A549 (cell line): ENCODE data around the gene MARCOL. TPM values are rescaled to one million over a fixed set of nuclear protein-coding genes. Genes with fewer than 3 reads are reported as not detected.

Source experiments
- ATAC-seq, 2 experiments: fragments of 200-7000 bp in 1 of 2; fragments of >200 bp in 1 of 2; cut with Nextera tagmentation in 1 of 2; cut with Tn5 transposase in 1 of 2; 3 replicates each; pipeline versions ENCODE4 v1.8.0 to v1.9.1; 2018 to 2020; ENCODE audit warnings: mild to moderate bottlenecking in 1 of 2, moderate library complexity in 1 of 2
- CTCF ChIA-PET: fragments of 300-600 bp; sonication (Branson Sonifier 250); formaldehyde crosslinking; extraction: SDS; loops from one replicate; lab custom pipeline; 2021; ENCODE audit warnings: antibody characterized with exemption, inconsistent platforms; lab: Yijun Ruan, JAX
- POLR2A ChIA-PET: fragments of 350-600 bp; formaldehyde crosslinking; extraction: SDS; loops from one replicate; lab custom pipeline; 2021; ENCODE audit warnings: antibody characterized with exemption, inconsistent platforms; lab: Yijun Ruan, JAX
- DNase-seq, 2 experiments: peaks; one replicate each; pipeline versions ENCODE4 v3.0.0 to v3.0.0-alpha.2; 2011 to 2016; ENCODE audit warnings: low read depth in 1 of 2, low spot score in 1 of 2
- FAIRE-seq: peaks from 2 replicates; lab custom pipeline; 2011; peaks lifted over from hg19 to GRCh38; lab: Jason Lieb, UNC
- H3K27ac ChIP-seq, 2 experiments: fragments of >200 bp; sonication (Bioruptor Twin); formaldehyde crosslinking; 3 replicates each; pipeline ENCODE4 v1.5.1; 2016 to 2017
- H3K4me1 ChIP-seq: fragments of >200 bp; sonication (Bioruptor Twin); formaldehyde crosslinking; 3 replicates; pipeline ENCODE4 v1.6.1; 2016
- H3K4me2 ChIP-seq: fragments of >200 bp; sonication (Bioruptor Twin); formaldehyde crosslinking; 3 replicates; pipeline ENCODE4 v1.6.1; 2016
- H3K4me3 ChIP-seq: fragments of >200 bp; sonication (Bioruptor Twin); formaldehyde crosslinking; 3 replicates; pipeline ENCODE4 v1.5.1; 2016
- H3K9me3 ChIP-seq: fragments of >200 bp; sonication (Bioruptor Twin); formaldehyde crosslinking; 3 replicates; pipeline ENCODE4 v1.6.1; 2016
- BHLHE40 ChIP-seq: IDR thresholded peaks from 2 replicates; pipeline ENCODE4 v1.6.1; 2012; ENCODE audit warnings: low read depth, low read length, inconsistent platforms
- CBX8 ChIP-seq: fragments of 200-600 bp; sonication (generic); IDR thresholded peaks from 2 replicates; pipeline ENCODE4 v1.6.1; 2016
- CEBPB ChIP-seq, 2 experiments: fragments of >200 bp in 1 of 2; sonication (Bioruptor Twin) in 1 of 2; formaldehyde crosslinking in 1 of 2; IDR thresholded peaks; 2 replicates each; pipeline ENCODE4 v1.6.1; 2012 to 2016
- CHD2 ChIP-seq: fragments of 150-350 bp; IDR thresholded peaks from 2 replicates; pipeline ENCODE4 v1.6.1; 2014; ENCODE audit warnings: low read length; ENCODE audit not compliant: partially characterized antibody
- CHD4 ChIP-seq: fragments of 200-600 bp; sonication (generic); IDR thresholded peaks from 2 replicates; pipeline ENCODE4 v1.6.1; 2016; ENCODE audit warnings: antibody characterized with exemption, mild to moderate bottlenecking, borderline replicate concordance
- EHF ChIP-seq: fragments of 250-450 bp; sonication (Bioruptor Pico); IDR thresholded peaks from 2 replicates; pipeline ENCODE4 v1.5.0; 2020; ENCODE audit warnings: mild to moderate bottlenecking
- EP300 ChIP-seq, 2 experiments: fragments of >200 bp; sonication (Bioruptor Twin); formaldehyde crosslinking; IDR thresholded peaks; 2 replicates in 1 of 2; 3 replicates in 1 of 2; pipeline ENCODE4 v1.6.1; 2016 to 2017
- FOSB ChIP-seq: fragments of 250-450 bp; sonication (Bioruptor Pico); IDR thresholded peaks from 2 replicates; pipeline ENCODE4 v1.5.0; 2020; ENCODE audit warnings: mild to moderate bottlenecking, moderate library complexity
- FOXS1 ChIP-seq: fragments of 250-450 bp; sonication (Bioruptor Pico); IDR thresholded peaks from 2 replicates; pipeline ENCODE4 v1.5.0; 2020; ENCODE audit warnings: mild to moderate bottlenecking, moderate library complexity
- GATA3 ChIP-seq: IDR thresholded peaks from 2 replicates; pipeline ENCODE4 v1.6.1; 2012; ENCODE audit warnings: borderline replicate concordance
- HEYL ChIP-seq: fragments of 250-450 bp; sonication (Bioruptor Pico); IDR thresholded peaks from 2 replicates; pipeline ENCODE4 v1.8.0; 2021; ENCODE audit warnings: mild to moderate bottlenecking, moderate library complexity
- HOXA7 ChIP-seq: fragments of 250-450 bp; sonication (Bioruptor Pico); IDR thresholded peaks from 2 replicates; pipeline ENCODE4 v1.5.0; 2020; ENCODE audit warnings: mild to moderate bottlenecking, moderate library complexity
- MAFK ChIP-seq: fragments of 450-650 bp; IDR thresholded peaks from 2 replicates; pipeline ENCODE4 v1.6.1; 2014; ENCODE audit not compliant: partially characterized antibody
- NFE2L2 ChIP-seq: fragments of 150-350 bp; conservative IDR thresholded peaks from 2 replicates; pipeline ENCODE4 v1.6.1; 2014; ENCODE audit warnings: low read length
- NPAS2 ChIP-seq: fragments of 250-450 bp; sonication (Bioruptor Pico); IDR thresholded peaks from 2 replicates; pipeline ENCODE4 v1.8.0; 2022; ENCODE audit warnings: mild to moderate bottlenecking, moderate library complexity, borderline replicate concordance
- NR3C1 ChIP-seq: fragments of >200 bp; sonication (Bioruptor Twin); formaldehyde crosslinking; IDR thresholded peaks from 3 replicates; pipeline ENCODE4 v1.6.1; 2017
- PHF8 ChIP-seq: fragments of 200-600 bp; sonication (generic); IDR thresholded peaks from 2 replicates; pipeline ENCODE4 v1.6.1; 2016; ENCODE audit warnings: low read depth, mild to moderate bottlenecking, antibody characterized with exemption, moderate library complexity, borderline replicate concordance
- POLR2A ChIP-seq: IDR thresholded peaks from 2 replicates; pipeline ENCODE4 v1.6.1; 2012; ENCODE audit warnings: mild to moderate bottlenecking, low read length
- POLR2AphosphoS2 ChIP-seq: conservative IDR thresholded peaks from 2 replicates; pipeline ENCODE4 v1.6.1; 2012; ENCODE audit warnings: low read length, improper control_type of control experiment, inconsistent platforms
- RARB ChIP-seq: fragments of 250-450 bp; sonication (Bioruptor Pico); IDR thresholded peaks from 2 replicates; pipeline ENCODE4 v1.8.0; 2021; ENCODE audit warnings: mild to moderate bottlenecking, moderate library complexity
- RCOR1 ChIP-seq: fragments of 150-350 bp; IDR thresholded peaks from 2 replicates; pipeline ENCODE4 v1.6.1; 2014; ENCODE audit warnings: antibody characterized with exemption, low read length, low read depth
- TFCP2L1 ChIP-seq: fragments of 250-450 bp; sonication (Bioruptor Pico); IDR thresholded peaks from 2 replicates; pipeline ENCODE4 v1.5.0; 2021; ENCODE audit warnings: mild to moderate bottlenecking
- USF2 ChIP-seq: fragments of 450-650 bp; IDR thresholded peaks from 2 replicates; pipeline ENCODE4 v1.6.1; 2014; ENCODE audit warnings: antibody characterized with exemption
- ZFP36 ChIP-seq: fragments of 450-650 bp; IDR thresholded peaks from 2 replicates; pipeline ENCODE4 v1.6.1; 2014; ENCODE audit warnings: borderline replicate concordance; ENCODE audit not compliant: partially characterized antibody
- WGBS: methylation state at CpG from one replicate; pipeline ENCODE4 v1.1.6; 2017; ENCODE audit errors: missing lambda C conversion rate; 5-methylcytosine and 5-hydroxymethylcytosine counted together
- polyA plus RNA-seq, 4 experiments: library from polyadenylated mRNA; depleted of rRNA in 3 of 4; stranded (reverse); fragments of >200 nt; fragmentation: RNase III in 1 of 4; extraction: RNeasy Plus Mini Kit Qiagen cat#74134 plus additional on column Dnase treatment in 1 of 4; gene quantifications; 2 replicates in 3 of 4; 3 replicates in 1 of 4; pipeline ENCODE4 v1.2.3, GENCODE V29; 2011 to 2017
- TF ChIP-seq, protein P1 (sequence below): IDR thresholded peaks from 2 replicates; pipeline ENCODE4 v1.6.1; 2012; ENCODE audit warnings: low read depth, borderline replicate concordance
- TF ChIP-seq, protein P2 (sequence below): IDR thresholded peaks from 2 replicates; pipeline ENCODE4 v1.6.1; 2012

The MARCOL gene
- polyA plus RNA-seq, 2 of the 4 experiments (the other 2 are of a cell fraction): 0.06 to 0.13 TPM

GRCh38 chr5:148201151-148201550, 37.2 kb upstream of the MARCOL start:
- CTCF ChIA-PET: no interaction called here
- ATAC-seq (no peak), FAIRE-seq (no peak)
- no peaks in the 10 kb centered on the region for H3K9me3 ChIP-seq
- no peak overlapping the region for H3K4me3 ChIP-seq
- H3K4me1 ChIP-seq: no peaks in the 10 kb centered on the region
- WGBS: 20% methylated on average over 2 of the region's 2 CpGs
- H3K27ac ChIP-seq: no peak overlapping the region
- TF ChIP-seq CHD2 (no peak), HOXA7 (CRISPR knock-in tag) (no peak), MAFK (no peak), EP300 (IDR thresholded peaks at IDR 0.05) (no peak), RCOR1 (no peak), CBX8 (no peak), ZFP36 (no peak), TFCP2L1 (no peak), CEBPB (IDR thresholded peaks at IDR 0.05) (no peak), POLR2A (no peak), NPAS2 (CRISPR knock-in tag) (no peak), FOSB (no peak), EHF (CRISPR knock-in tag) (no peak)
- TF ChIP-seq, protein P1, sequence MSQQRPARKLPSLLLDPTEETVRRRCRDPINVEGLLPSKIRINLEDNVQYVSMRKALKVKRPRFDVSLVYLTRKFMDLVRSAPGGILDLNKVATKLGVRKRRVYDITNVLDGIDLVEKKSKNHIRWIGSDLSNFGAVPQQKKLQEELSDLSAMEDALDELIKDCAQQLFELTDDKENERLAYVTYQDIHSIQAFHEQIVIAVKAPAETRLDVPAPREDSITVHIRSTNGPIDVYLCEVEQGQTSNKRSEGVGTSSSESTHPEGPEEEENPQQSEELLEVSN: no peak
- TF ChIP-seq, protein P2, sequence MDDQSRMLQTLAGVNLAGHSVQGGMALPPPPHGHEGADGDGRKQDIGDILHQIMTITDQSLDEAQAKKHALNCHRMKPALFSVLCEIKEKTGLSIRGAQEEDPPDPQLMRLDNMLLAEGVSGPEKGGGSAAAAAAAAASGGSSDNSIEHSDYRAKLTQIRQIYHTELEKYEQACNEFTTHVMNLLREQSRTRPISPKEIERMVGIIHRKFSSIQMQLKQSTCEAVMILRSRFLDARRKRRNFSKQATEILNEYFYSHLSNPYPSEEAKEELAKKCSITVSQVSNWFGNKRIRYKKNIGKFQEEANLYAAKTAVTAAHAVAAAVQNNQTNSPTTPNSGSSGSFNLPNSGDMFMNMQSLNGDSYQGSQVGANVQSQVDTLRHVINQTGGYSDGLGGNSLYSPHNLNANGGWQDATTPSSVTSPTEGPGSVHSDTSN: no peak
- TF ChIP-seq, all 56 proteins: peak for 0
- no peak overlapping the region for H3K4me2 ChIP-seq
- no peak for DNase-seq
- POLR2A ChIA-PET: no interaction called here

GRCh38 chr5:148202531-148203203, 35.7 kb upstream of the MARCOL start, which contains the start of gene SPINK6:
TSS of gene SPINK6 (plus strand) at chr5:148203042. CDS start at chr5:148203097, 55 bp downstream.
- Histone ChIP-seq H3K4me1 (no peaks in the 10 kb centered on the region), H3K9me3 (no peaks in the 10 kb centered on the region), H3K27ac (no peak within 1 kb of the TSS), H3K4me2 (no peak within 1 kb of the TSS), H3K4me3 (no peak within 1 kb of the TSS)
- DNase-seq (no peak), ATAC-seq (no peak), FAIRE-seq (no peak)
- TF ChIP-seq POLR2AphosphoS2: no peak
- no peak for TF ChIP-seq PHF8
- no peak for TF ChIP-seq BHLHE40
- no peak for TF ChIP-seq POLR2A
- TF ChIP-seq ZFP36: no peak
- TF ChIP-seq HOXA7 (CRISPR knock-in tag): no peak
- TF ChIP-seq GATA3: no peak
- no peak for TF ChIP-seq NPAS2 (CRISPR knock-in tag)
- TF ChIP-seq HEYL (CRISPR knock-in tag): no peak
- no peak for TF ChIP-seq FOXS1 (CRISPR knock-in tag)
- no peak for TF ChIP-seq CEBPB (IDR thresholded peaks at IDR 0.05)
- TF ChIP-seq RARB: no peak
- TF ChIP-seq CHD4: no peak
- TF ChIP-seq, protein P1: no peak
- TF ChIP-seq USF2: no peak
- TF ChIP-seq NFE2L2: no peak
- TF ChIP-seq NR3C1: no peak
- TF ChIP-seq CHD2: no peak
- 12% methylated on average over 2 of the region's 2 CpGs for WGBS
- ChIA-PET POLR2A (no interaction called here), CTCF (no interaction called here)
